ENCODE measurements around the gene SULF2.
A peak's percentile ranks its signal among the peaks of the same experiment; 100 is the strongest.
"Not testable (repeated sequence)": the region's sequence is repeated elsewhere in the genome, so short reads cannot be mapped to it uniquely, and the experiment has no call there.

SULF2 gene

GRCh38 chr20:47804224-47804825 is 19.0 kb upstream of the SULF2 start:
- DNase-seq: not testable (repeated sequence)

- DNase-seq: no peak
Measured at GRCh38 chr20:47802975-47803374, 17.7 kb upstream of the SULF2 start.

DNA sequence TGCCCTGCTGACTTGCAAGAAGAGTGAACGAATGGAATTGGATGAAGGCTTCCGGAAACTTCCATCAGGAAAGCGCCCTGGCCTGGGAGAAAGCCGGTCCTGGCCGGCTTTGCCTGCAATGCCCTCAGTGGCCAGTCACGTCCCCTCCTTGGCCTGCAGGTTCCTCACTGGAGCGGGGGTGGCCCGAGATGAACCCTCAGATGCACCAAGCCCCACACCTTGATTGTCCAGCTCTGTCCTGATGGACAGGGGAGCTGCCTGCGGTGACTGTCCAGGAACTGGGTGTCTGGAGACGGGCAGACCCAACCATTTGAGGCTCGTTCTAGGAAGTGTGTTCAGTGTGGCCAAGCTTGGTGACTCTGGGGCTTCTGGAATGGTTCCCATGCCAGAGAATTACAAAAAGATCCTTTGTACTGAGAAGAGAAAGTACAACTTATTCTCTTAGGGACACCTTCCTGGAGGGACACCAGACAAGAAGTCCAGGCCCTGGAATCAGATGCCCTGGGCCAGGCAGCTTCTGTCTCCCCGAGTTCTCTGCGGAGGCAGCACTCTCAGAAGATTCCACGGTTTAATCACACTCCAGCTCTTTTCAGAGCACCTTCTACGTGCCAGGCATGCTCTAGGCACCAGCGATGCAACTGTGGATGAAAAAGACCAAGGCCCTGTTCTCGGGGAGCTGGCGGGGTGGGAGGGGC is 17.1 kb upstream of the SULF2 start:
- DNase-seq: no peak

DNA sequence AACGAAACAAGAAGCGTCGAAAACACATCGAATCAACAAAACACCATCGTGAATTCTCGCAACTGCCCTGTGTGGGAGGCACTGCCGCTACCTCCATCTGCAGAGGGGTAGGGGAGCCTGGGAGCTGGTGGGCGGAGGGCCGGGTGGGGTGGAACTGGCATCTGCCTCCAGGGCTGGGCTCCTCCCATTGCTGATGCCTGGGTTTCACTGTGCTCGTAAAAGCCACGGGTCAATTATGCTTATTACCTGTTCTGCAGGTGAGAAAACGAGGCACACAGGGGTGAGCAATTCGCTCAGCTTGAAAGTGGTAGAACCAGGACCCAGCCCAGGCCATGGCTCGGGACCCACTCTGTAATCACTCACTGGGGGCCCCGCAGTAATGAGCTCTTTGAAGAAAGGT is 16.5 kb upstream of the SULF2 start:
- DNase-seq: no peak

- DNase-seq: no peak
Measured at GRCh38 chr20:47801079-47801478, 15.8 kb upstream of the SULF2 start.

DNA sequence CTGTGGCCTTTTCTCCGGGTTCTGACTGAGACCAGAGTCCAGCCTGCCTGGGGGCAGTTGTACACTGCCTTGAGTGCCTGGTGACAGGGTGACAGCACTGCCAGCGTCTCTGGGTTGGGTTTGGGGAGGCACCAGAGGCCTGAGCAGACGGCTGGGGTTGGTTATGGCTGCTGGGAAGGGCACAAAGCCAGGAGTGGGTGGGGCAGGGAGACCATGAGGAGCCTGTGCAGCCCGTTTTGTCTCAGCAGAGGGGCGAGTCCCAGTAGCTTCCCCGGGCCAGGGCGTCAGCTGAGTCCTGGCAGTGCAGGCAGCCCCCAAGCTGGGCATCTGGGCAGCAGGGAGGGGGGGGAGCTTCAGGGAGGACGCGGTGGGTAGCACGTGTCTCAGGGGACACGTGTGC is 15.3 kb upstream of the SULF2 start:
- DNase-seq: no peak

DNA sequence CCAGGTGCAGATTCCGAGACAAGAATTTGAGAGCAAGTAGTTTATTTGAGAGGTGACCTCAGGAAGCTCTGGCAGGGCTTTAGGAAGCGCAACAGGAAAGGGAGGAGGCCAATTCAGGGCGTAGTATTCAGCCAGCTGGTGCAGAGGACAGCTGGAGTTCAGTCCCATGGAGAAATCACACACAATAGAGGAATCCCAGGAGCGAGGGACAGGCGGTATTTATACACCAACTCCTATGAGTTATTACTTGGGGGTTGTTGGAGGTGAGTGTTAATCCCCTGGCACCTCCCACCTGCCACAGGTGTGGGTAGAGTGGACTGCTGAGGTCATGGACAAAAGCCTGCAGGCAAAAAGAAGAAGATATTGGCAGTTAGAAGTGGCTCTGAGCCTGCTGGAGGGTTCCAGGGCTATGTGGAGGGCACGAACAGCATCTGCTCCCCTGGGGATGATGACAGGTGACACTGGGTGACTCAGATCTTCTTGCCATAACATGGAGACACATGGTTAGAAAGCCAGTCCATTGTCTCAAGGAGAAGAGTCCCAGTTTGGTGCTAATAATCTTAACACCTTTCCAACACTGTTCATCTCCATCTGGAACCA is 13.9 kb upstream of the SULF2 start:
- no peak for DNase-seq

DNA sequence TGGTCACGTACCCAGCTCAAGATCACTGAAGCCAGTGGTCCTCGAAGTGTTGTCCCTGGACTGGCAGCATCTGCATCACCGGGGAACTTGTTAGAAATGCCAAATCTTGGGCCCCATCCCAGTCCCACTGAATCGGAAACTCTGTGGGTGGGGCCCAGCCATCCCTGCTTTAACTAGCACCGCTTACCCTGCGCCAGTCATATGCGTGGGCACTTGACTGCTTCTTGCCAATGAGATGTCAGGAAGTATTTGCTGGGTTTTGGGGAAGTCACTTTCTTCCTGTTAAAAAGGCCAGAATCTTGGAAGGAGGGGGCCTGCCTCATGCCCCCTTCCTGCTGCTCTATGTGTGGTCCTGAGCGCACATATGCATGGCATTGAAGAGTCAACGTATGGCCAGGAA is 11.7 kb upstream of the SULF2 start:
- no peak for DNase-seq

DNA sequence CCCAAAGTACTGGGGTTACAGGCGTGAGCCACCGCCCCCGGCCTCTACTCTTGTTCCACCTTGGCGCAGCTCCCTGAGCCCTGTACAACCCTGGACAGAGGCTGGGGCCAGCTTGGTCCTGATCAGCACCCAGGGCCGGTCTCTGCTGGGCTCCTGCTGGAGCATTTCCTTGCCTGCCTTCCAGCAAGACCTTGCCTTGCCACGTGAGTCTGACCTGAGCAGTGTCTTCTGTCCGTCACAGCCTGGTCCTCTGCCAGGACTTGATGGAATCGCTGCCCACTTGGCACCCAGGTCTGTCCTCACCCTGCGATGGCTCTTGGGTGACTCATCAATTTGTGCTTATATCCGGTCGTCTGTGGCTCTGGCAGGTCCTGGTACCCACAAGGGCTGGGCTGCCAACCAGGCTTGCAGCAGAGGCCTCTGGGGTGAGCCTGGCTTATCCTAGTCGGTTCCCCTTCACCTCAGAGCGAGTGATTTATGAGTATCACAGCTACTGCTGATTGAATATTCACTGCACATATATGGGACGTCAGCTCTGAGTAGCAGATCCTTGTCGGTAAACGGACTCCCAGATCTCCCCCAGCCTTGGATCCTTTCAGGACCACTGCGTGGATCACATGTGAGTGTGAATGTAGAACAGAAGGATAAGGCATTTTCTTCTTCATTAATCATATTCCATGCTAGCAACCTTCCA is 10.1 kb upstream of the SULF2 start:
- DNase-seq: no peak

GRCh38 chr20:47794264-47794663 is 9.0 kb upstream of the SULF2 start:
- not testable (repeated sequence) for DNase-seq

- no peak for DNase-seq
Measured at GRCh38 chr20:47792021-47792618, 6.8 kb upstream of the SULF2 start.

DNA sequence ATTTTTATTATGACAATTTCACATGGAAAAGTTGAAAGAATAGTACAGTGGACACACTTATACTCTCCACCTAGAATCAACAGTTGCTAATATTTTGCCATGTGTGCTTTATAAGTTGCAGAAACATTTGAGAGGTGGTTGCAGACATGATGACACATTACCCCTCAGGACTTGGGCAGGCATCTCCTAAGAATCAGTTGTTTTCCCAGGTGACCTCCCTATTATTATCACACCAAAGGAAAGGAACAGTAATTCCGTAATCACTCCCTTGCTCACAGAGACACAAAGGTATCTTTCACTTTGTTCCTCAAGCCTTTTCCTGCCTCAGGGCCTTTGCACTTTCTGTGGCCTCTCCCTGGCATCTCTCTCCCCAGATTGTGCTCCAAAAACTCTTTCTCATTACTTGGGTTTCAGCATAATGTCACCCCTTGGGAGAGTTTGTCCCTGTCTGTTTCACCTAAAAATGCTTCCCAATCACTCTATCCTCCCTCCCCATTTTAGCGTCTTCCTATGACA is 5.9 kb upstream of the SULF2 start:
- DNase-seq: no peak

DNA sequence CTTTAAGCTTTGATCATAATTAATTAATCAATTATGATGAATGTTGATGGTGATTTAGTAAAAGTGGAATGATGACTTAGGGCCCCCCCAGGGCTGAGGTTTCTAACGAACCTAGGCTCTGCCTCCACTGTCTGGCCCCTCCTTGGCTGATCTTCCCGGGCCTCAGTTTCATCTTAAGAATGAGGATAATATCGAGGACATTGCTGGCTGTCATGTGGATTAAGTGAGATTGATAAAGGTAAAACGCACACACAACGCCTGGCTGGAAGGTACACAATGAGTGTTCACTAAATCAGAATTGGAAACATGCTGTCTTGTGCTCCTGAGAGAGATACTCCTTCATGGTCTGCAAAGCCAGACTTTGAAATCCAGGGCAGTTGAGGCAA is 5.3 kb upstream of the SULF2 start:
- DNase-seq: no peak

- DNase-seq: no peak
Measured at GRCh38 chr20:47789764-47790579, 4.7 kb upstream of the SULF2 start.

DNA sequence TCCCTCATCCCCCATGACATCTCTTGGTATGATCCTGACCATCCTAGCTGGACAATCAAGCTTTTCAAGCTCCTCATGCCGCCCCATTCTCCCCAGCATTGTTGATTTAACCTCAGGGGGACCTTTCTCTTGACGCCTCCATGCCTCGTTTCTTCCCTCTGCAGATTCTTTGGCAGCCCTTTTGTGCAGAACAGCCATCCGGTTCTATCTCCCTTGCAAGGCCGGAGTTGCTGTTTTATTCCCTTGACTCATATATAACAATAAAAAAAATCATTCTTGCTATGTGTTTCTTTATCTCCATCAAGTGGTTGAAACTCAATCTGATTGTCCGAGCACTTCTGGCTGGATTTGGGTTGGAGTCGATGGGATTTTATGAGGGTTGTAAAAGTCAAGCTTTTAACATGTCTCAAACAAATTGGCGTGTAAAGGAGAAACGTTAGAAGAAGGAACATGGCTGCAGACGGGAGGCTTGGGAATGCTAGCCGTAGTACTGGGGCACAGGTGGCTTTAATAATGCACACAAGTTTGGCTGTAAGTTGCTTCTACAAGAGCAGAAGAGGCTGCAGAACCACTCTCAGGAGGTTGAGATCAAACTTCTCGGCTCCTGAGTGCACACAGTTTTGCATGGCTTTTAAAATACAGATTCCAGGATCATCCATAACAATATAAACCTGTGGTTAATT is 3.9 kb upstream of the SULF2 start:
- no peak for DNase-seq

GRCh38 chr20:47788741-47789080 is 3.4 kb upstream of the SULF2 start:
- no peak for DNase-seq

- no peak for DNase-seq
Measured at GRCh38 chr20:47786765-47787107, 1.5 kb upstream of the SULF2 start.

DNA sequence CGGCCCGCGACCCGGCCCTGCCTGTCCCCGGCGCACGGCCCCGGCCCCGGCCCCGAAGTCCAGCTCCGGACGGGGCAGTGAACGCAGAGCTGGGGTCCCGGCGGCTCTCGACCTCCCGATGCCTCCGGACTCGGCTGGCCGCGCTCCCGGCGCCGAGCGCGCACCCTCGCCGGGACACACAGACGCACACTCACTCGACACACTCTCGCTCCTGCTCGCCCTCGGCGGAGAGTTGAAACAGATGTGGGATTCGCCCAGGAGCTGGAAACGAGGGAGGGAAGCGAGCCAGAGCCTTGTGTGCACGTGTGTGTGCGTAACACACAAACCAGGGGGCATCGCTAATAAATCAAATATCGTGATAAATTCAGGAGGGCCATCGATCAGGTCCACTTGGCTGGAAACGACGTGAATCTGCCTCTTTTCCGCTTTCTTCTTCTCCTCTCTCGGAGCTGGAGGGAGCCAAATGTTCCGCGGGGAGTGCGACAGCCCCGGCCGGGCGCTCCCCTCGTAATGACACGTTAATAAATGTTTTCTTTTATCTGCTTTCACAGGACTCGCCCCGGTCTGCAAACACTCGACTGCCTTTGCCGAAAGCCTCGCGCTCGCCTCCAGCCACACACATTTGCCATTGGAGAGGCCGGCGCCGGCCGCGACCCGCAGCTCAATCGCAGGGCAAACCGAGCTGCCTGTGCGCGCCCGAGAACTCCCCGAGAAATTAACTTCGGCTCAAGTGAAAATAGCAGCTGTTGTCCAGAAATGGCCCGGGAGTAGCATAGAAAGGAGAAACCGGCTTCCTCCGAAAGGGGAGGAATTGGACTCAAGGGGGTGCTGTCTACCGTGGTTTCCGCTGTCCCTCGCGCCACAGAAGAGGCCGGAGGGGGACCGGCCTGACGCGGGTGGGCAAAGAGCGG is 828 bp upstream of the SULF2 start:
- peak; percentile 55 for DNase-seq

GRCh38 chr20:47784599-47785310 is 526 bp downstream of the SULF2 start:
- no peak for DNase-seq

All from activated CD8-positive, alpha-beta memory T cell treated with anti-CD3 and anti-CD28 coated beads, Interleukin-2, amount 50 U/mL, for 48 hours (primary cell).